HG02623 (cell line): Measurements from ENCODE around the gene VASN.

Source experiments
- ATAC-seq: cut with Tn5 transposase; IDR thresholded peaks from one replicate; pipeline ENCODE4 v1.9.1; 2021; ENCODE audit warnings: moderate library complexity; ENCODE audit not compliant: unreplicated experiment

Gene VASN

DNA sequence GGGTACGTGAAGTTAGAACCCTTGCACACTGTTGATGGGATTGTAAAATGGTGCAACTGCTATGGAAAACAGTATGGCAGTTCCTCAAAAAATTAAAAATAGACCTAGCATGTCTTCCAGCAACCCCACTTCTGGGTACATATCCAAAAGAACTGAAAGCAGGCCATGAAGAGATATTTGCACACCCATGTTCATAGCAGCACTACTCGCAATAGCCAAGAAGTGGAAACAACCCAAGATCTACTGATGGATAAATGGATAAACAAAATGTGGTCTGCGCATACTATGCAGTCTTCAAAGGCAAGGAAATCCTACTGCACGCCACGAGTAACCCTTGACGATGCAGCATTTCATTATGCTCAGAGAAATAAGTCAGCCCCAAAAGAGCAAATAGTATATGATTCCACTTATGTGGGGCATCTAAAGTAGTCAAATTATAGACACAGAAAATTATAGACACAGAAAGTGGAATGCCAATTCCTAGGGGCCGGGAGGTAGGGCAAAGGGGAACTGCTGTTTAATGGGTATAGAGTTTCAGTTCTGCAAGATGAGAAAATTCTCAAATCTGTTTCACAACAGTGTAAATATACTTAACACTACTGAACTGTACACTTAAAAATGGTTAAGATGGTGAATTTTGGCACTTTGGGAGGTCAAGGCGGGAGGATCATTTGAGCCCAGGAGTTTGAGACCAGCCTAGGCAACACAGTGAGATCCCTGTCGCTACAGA lies 27.5 kb downstream of the VASN start:
- ATAC-seq, result no peak

DNA sequence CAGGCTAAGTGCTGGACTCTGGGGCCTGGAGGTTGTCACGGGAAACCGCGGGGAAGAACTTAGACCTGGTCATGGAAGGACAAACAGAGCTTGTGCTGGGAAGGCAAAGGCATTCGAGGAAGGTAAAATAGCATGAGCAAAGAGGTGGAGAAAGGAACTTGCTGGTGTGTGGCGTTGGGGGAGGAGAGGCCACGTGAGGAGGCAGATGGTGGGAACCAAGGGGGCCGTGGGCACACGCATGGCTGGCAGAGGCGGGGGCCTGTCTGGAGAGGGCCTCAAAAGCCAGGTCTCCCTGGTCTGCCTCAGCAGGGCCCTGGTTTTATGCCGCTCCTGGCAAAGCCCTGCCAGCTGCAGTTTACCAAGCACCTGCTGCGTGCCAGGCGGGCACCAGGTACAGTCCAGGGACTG lies 29.4 kb downstream of the VASN start:
- ATAC-seq, result no peak

DNA sequence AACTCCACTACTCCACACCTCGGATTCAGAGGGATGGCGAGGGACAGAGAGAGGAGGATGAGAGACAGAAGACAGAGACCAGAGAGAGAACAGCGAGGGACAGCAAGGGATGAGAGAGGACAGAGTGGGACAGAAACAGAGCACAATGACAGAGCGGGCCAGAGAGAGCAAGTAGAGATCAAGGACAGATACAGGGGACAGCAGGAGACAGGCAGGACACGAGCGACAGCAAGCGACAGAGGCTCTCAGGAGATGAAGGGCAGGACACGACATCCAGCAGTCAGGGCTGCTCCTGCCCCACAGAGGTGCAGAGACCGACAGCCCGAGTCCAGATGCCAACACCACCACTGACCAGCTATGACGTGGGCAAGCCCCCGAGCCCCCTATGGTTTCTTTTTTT lies 29.9 kb downstream of the VASN start:
- no peak for ATAC-seq

DNA sequence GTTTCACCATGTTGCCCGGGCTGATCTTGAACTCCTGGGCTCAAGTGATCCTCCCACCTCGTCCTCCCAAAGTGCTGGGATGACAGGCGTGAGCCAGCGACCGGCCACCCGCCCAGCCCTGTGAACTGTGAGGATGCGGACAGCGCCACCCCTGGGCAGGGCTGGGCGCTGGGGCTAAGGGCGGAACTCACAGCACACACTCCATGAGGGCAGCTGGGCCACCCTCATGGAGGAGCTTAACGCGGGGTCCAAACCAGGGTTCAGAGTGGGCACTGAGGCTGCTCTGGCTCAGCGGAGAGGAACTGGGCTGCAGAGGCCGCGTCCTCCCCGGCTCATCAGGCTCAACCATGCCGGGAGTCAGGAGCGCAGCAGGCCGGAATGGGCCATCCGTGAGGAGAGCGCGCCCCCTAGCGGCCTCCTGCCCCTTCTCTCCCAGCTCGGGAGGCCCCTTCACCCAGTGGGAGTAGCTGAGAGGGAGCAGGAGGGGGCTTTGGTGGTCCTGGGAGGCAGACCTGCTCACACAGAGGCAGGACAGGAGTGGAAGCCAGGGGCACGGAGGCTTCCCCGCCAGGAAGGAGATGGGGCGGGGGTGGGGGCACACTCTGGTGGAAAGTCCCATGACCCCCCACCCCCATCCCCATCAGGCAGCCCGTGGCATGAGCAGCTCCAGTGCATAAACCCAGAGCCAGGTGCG lies 30.9 kb downstream of the VASN start:
- no peak for ATAC-seq

DNA sequence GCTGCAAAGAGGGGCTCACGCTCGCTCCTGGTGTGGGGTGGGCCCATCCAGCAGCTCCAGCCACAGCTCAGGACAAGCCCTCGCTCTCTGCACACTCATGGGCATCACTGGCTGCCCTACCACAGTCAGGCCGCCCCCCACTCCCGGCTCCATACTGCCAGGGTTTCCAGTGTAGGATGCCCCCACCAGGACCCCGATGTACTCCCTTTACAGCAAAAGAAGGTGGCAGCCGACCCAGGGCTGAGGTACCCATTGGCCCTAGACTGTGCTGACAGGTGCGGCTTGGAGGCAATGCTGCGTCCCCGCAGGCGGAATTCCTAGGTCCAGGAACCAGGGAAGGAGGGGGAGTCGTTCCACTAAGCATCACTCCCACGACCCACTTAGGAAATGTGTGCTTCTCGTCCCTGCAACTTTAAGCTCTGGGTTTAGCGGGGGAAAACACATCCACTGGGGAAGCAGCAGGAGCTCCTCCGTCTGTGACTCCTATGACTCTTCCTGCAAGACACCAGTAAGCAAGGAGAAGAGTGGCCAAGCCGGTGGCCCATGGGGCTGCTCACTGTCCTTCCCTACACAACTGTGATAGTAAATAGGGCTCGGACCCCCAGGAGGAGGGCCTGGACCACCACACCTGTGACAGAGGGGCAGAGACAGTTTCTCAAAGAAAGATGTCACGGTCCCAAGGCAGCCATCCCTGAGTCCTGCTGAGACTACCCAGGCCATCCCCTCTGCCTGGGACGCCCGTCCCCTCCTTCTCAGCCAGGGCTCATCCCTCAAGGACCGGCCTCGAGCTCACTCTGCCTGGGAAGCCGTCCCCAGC lies 31.7 kb downstream of the VASN start:
- no peak for ATAC-seq

DNA sequence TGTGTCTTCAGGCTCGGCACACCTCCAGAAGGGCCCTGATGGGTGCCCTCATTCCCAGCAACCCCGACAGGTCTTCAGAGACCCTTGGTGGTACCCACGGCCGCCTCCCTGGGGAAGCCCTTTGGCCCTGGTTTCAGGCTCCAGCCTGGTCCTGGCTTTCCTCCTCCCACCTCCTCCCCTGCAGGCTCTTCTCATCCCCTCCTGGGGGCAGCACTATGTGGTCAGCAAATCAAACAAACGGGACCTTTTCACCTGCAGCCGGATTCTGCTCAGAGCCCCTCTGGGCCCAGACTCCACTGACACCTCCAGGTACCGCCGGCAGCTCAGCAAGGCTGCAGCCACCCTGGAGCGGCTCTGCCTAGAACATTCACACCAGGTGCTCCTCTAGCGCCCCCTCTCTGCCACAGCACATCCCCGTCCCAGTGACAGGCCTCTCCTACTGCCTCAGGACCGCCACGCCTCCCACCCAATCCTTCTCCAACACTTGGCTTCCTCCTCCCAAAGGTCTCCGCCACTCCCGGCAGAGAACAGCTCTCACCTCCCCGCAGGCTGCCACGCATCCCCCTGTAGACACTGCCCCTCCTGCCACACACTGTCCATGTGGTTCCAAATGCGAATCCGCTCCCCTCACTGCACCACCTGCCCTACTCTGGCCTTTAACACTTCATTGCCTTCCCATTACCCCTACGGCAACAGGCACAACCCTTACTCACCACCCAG lies 32.8 kb downstream of the VASN start:
- ATAC-seq, result no peak

DNA sequence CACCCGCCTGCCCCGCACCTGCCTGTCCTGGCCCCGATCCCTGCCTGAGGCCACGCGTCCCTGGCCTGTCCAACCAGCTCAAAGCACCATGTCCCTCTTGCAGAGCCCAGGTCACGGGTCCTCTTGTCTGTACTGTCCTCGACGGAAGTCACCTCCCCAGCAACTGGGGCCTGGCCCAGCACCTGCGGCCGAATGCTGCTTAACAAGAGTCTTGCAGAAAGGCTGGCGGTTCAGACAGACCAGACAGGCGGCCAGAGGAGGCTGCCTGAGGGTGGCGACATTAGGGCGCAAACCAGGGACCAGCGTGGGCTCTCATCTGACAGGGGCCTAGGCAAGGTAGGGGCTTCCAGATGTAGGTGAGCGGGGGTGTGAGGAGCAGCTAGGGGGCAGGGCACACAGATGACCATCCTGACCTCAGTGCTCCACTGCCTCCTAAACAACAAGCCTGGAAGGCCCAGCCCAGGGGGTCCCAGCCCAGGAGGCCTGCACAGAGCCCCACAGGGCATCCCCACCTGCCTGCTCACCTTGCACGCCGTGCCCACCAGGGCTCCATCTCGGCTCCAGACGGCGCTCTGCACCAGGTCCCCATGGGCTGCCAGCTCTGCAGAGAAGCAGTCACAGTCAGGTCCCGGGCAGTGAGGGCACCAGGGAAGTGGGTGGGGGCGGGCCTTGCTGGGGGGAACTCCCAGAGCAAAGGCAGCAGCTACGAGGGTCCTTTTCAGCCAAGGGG lies 33.5 kb downstream of the VASN start:
- no peak for ATAC-seq

DNA sequence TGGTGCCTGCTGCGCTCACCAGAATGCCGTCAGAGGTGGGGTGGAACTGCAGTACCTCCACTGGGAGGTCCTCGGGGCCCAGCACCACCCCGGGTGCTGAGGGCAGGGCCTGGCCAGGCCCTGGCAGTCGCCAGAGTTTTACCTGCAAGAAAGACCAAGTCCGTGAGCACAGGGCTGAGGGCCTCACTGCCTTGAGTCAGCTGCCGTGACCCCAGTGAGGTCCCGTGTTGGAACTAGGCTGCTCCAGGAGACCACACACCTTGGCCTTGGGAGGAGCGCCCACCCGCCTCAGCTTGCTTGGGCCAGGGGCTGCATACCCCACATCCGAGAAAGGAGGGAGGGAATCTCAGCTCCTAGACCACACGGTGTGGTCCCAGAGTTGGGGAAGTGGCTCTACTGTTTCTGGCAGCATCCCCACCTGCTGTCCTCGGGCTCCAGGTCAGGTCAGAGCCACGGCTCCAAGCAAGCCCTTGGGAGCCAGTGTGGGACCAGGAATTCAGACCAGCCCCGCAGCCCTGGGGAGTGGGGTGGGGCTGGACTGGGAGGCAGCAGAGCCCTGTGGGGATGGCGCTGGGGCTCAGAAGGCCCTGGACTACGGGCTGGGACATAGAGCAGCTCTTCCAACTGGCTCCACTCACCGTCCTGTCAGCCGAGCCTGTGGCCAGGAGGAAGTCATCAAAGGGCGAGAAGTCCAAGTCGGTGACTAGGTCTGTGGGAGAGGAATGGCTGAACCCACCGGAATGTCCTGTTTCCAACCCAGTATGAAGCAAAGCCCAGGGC lies 36.1 kb downstream of the VASN start:
- ATAC-seq, result no peak

DNA sequence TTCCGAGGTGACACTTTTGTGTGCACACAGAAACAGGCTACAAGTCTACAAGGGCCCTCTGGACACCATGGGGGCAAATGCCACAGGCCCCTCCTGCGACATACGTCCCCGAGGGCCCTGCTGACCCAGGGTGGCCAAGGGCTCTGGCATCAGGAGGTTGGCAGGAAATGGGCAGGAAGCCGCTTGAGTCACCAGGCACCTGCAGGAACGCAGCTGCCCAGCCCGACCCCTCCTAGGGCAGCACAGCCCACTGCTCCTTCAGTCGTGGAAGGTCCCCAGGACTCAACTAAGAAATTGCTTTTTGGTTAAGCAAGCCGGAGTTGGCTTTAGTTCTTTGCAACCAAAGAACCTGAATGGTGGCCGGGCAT lies 36.7 kb downstream of the VASN start:
- ATAC-seq, result no peak

DNA sequence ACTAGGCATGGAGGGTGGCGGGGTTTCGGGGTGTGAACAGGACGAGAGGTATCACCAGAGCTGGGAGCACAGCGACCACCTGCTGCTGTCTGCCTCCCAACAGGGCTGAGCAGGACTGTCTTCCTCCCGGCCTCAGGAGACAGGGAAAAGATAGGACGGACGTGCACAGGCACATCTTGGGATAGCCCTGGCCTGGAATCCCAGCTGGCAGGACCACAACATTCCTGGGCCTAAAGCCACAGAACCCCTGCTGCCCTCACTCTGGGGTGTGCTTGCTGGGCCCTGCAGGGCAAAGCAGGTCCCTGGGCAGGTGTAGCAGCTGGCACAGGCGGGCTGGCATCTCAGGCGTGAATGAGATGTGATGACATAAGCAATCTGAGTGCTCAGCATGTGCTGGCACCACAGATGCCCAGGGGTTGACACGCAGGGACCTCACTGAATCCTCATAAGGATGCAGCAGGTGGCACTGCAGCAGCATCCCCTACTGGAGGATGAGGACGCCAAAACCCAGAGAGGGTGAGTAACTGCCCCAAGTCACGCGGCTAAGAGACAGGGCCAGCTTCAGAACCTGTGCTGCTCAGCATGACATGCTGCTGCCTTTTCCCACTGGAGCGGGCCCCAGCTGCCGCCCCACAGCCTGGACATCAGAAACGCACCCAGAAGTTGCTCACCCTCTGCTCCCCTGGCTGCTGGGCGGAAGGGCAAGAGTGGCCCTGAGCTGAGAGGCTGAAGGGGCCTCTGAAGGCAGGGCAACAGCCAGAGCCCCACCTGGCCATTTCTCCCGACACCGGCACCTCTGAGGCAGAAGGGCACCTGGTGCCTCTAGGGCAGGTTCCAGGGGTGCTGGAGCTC lies 37.7 kb downstream of the VASN start:
- ATAC-seq, result no peak

DNA sequence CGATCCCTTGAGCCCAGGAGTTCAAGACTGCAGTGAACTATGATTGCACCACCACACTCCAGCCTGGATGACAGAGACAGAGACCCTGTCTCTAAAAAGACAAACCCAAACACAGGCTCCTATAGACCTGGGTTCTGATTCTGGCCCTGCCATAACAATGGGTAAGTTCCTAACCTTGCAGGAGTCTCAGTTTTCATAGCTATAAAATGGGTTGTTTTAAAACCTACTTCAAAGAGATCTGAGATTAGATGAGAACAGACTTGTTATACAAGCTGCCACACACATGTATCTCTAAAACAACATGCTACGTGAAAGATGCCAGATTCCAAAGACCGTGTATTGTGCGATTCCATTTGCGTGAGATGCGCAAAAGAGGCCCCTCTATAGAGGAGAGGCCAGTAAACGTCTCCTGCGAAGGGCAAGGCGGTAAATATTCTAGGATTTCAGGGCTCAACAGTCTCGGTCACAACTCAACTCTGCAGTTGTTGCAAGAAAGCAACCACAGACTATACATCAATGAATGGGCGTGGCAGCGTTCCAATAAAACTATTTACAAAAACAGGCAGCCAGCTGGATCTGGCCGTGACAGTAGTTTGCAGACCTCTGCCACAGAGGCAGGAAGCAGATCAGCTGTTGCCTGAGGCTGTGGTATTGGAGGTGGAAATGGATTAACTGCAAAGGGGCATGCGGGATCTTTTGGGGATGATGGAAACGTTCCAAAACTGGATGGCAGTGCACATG lies 38.9 kb downstream of the VASN start:
- ATAC-seq, result no peak

DNA sequence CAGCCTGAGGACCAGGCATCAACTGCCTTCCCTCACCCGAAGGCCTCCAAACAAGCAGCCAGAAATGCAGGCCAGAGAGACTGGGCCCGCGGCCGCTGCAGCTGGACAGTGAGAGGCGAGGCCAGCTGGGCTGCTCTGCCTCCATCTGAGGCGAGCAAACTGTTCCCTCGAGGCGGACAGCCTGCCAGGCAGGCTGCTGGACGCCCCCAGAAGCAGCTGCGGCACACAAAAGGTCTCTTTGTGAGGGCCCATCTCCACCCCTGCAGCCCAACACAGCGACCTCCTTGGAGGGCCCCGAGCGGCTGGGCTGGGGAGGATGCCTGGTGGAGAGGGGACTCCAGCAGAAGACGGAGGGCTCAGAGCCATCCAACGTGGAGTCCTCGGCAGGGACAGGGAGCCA lies 40.0 kb downstream of the VASN start:
- no peak for ATAC-seq

DNA sequence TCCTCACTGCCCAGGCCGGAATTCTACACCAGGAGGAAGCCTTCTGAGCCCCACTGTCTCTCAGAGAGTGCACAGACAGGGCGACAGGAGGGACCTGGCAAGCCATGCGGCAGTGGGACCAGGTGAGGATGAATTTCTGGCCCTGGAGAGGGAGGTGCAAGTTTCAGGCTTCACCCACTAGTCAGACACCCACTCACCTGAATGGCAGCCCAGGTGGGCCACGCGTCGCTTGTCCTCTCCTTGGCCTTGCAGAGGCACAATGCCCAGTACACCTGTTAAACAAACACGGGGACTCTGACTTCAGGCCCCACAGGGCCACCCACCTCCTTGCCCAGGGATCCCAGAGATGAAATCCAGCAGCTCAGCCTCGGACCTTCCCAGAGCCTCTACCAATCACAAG lies 40.5 kb downstream of the VASN start:
- no peak for ATAC-seq

DNA sequence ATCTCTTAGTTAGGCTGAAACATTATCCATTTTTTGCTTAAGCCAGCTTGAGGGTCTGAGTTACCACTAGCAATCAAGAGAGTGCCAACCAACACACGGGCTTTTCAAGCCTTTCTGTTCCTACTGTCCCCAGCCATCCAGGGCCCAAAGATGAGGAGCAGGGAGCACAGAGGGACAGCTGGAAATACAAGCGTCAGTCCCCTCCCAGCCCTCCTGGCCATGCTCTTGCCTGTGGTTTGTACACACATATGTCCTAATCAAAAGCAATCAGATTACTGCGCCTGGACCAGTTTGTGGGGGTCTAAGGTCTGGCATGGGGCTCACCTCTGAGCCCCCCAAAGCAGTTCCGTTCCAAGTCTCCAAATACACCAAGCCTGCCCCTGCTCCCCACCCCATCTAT lies 41.2 kb downstream of the VASN start:
- no peak for ATAC-seq

DNA sequence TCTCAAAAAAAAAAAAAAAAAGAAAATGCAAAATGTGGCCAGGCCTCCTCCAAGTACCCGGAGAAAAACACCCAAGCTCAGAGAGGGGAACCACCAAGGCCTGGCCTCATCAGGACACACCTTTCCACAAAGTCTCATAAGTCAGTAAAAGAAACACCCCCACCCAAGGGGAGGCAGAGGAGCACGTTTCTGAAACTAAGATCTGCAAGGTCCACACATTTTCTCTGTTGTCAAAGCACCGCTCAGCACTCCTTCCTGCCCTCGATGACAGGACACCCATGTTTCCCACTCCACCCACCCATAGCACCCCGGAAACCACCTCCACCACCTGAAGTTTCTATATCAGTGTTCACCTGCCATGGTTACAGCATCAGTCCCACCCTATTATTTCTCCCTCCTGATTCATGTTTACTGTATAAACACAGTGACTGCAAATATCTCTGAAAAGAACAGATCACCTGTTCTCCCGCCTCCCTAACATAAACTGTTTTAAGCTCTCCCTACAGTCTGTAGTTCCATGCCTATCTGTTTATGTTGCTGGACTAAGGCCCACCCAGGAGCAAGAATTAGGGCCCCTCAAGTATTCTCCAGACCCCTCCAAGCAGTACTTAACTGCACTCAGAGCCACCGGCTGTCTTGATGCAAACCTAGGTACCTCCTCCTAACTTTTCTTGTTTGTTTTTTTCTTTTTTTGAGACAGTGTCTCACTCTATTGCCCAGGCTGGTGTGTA lies 42.7 kb downstream of the VASN start:
- peak; percentile 58 for ATAC-seq

DNA sequence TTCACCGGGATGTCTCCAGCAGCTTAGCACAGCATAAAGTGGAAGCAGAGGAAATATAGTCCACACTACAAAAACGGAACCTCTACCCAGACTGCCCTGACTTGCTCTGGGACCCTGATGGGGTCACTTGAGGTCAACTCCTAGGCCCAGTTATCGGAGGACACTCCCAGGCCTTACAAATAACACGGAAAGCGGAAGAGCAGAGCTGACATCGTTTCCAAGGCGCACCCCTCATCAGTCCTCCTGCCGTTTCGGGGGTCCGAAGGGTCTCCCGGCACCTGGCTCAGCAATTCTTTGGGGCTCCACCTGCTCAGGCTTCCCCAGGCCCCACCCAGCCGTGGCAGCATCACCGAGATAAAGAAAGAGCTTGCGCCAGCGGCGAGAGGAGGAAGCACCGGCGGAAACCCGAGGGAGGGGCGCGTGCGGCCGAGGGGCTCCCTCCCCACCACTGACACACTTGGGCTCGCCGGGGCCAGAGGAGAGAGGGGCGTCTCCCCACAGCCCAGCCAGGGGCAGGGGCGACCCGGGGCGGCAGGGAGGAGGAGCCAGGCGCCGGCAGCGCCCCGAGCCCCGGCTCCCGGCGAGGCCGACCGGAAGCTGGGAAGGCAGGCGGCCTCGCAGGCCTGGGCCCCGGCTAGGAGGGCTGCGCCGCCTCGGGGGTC lies 44.0 kb downstream of the VASN start:
- no peak for ATAC-seq
